Chondrocyte (in vitro differentiated cells): ENCODE results near the gene SMARCC2. TPM values are rescaled to one million over a fixed set of nuclear protein-coding genes. Genes with fewer than 3 reads are reported as not detected.
A peak's percentile ranks its signal among the peaks of the same experiment; 100 is the strongest.

Experiments
- DNase-seq: peaks from one replicate; pipeline ENCODE4 v3.0.0; 2021; ENCODE audit warnings: mixed read lengths, low spot score
- H3K27ac Mint-ChIP-seq: one replicate; pipeline ENCODE4 v1.8.0; 2021; ENCODE audit warnings: mild to moderate bottlenecking, moderate library complexity, mixed read lengths; ENCODE audit not compliant: unreplicated experiment
- H3K27me3 Mint-ChIP-seq: 2 replicates; pipeline ENCODE4 v1.8.0; 2021; ENCODE audit warnings: low read depth, mixed read lengths
- H3K36me3 Mint-ChIP-seq: 2 replicates; pipeline ENCODE4 v1.8.0; 2021; ENCODE audit warnings: low read depth, mixed read lengths
- H3K4me1 Mint-ChIP-seq: 2 replicates; pipeline ENCODE4 v1.8.0; 2021; ENCODE audit warnings: low read depth, mild to moderate bottlenecking, mixed read lengths
- H3K4me3 Mint-ChIP-seq: one replicate; pipeline ENCODE4 v1.8.0; 2021; ENCODE audit warnings: mild to moderate bottlenecking, moderate library complexity, mixed read lengths; ENCODE audit not compliant: unreplicated experiment
- H3K9me3 Mint-ChIP-seq: 2 replicates; pipeline ENCODE4 v1.8.0; 2021; ENCODE audit warnings: low read depth, mixed read lengths
- CTCF ChIP-seq: fragments of 200-600 bp; sonication (generic); IDR thresholded peaks from 2 replicates; pipeline ENCODE4 v1.5.0; 2021; ENCODE audit warnings: antibody characterized with exemption, mild to moderate bottlenecking, moderate library complexity
- total RNA-seq: library from RNA; stranded (reverse); gene quantifications from 3 replicates; pipeline ENCODE4 v1.2.1, GENCODE V29; 2021

Gene SMARCC2
- total RNA-seq, 1 donor from 2014 or later = 57.4 TPM

DNA sequence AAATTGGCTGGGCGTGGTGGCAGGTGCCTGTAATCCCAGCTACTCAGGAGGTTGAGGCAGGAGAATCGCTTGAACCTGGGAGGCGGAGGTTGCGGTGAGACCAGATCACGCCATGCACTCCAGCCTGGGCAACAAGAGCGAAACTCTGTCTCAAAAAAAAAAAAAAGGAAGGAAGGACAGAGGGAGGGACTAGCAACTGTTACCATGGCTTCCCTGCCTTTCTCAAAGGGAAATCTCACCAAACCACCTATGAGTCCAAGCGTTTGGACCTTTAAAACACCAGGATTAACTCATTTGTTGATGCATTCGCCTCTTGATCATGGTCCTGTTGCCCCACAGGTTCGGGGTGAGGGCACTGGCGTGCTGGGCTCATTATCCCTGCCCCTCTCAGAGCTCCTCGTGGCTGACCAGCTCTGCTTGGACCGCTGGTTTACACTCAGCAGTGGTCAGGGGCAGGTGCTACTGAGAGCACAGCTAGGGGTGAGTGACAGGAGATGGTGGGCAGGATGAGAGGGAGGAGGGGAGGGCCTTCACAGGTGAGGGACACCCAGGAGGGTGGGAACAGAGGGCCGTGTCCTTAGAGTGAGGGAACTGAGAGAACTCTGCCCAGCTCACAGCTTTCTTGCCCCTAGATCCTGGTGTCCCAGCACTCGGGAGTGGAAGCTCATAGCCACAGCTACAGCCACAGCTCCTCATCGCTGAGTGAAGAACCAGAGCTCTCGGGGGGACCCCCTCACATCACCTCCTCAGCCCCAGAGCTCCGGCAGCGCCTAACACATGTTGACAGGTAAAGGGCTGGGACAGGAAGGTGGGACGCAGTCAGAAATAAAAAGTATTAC, 47.1 kb downstream of the SMARCC2 start:
- DNase-seq = peak; percentile 52
- Mint-ChIP-seq H3K4me3 (no peak overlapping the region), H3K36me3 (peaks cover 50% of the 10 kb centered on the region), H3K4me1 (peaks cover 11% of the 10 kb centered on the region), H3K9me3 (no peaks in the 10 kb centered on the region), H3K27me3 (no peaks in the 10 kb centered on the region), H3K27ac (no peak overlapping the region)
- no peak for TF ChIP-seq CTCF

DNA sequence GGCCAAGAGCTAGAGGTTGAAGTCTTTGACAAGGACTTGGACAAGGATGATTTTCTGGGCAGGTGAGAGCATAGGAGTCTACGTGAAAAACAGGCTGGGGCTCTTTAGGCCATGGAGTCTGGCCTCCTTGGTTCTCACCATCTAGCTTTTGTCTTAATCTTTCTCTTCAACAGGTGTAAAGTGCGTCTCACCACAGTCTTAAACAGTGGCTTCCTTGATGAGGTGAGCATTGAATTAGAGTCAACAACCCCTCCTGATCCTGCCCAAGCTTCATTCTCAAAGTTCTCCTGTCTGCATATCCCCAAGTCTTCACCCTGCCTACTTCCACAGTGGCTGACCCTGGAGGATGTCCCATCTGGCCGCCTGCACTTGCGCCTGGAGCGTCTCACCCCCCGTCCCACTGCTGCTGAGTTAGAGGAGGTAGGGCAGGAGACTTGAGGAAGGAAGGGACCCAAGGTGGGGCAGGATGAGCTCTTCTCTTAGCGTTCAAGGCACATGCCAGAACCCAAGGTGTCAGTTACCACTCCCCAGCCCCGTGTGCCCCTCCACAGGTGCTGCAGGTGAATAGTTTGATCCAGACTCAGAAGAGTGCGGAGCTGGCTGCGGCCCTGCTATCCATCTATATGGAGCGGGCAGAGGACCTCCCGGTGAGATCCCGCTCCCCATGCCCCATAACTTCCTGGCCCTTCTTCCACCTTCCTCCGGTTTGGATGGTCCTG, 51.3 kb downstream of the SMARCC2 start:
- Mint-ChIP-seq H3K4me3 (no peak overlapping the region), H3K27ac (no peak overlapping the region), H3K36me3 (peaks cover 57% of the 10 kb centered on the region), H3K27me3 (no peaks in the 10 kb centered on the region), H3K4me1 (no peaks in the 10 kb centered on the region), H3K9me3 (no peaks in the 10 kb centered on the region)
- no peak for DNase-seq
- TF ChIP-seq CTCF = no peak

GRCh38 chr12:56134897-56135296, 54.4 kb downstream of the SMARCC2 start:
- Mint-ChIP-seq H3K9me3 (no peaks in the 10 kb centered on the region), H3K27ac (no peak overlapping the region), H3K4me3 (no peak overlapping the region), H3K36me3 (peaks cover 54% of the 10 kb centered on the region), H3K27me3 (no peaks in the 10 kb centered on the region), H3K4me1 (peaks cover 15% of the 10 kb centered on the region)
- TF ChIP-seq CTCF = no peak
- DNase-seq = no peak

- no peak for TF ChIP-seq CTCF
- Mint-ChIP-seq H3K27ac (no peak overlapping the region), H3K27me3 (no peaks in the 10 kb centered on the region), H3K4me1 (peaks cover 42% of the 10 kb centered on the region), H3K36me3 (peaks cover 29% of the 10 kb centered on the region), H3K9me3 (no peaks in the 10 kb centered on the region), H3K4me3 (no peak overlapping the region)
- no peak for DNase-seq
These were observed 58.4 kb downstream of the SMARCC2 start for GRCh38 chr12:56130876-56131275.

- Mint-ChIP-seq H3K4me3 (peak overlapping the region; percentile 99), H3K27me3 (no peaks in the 10 kb centered on the region), H3K36me3 (peaks cover 28% of the 10 kb centered on the region), H3K27ac (peak overlapping the region; percentile 2), H3K9me3 (no peaks in the 10 kb centered on the region), H3K4me1 (peaks cover 42% of the 10 kb centered on the region)
- TF ChIP-seq CTCF = no peak
- no peak for DNase-seq
These were observed 59.3 kb downstream of the SMARCC2 start for GRCh38 chr12:56129942-56130495.
